ENCODE measurements around the gene PTPN13. TPM values are rescaled to one million over a fixed set of nuclear protein-coding genes. Genes with fewer than 3 reads are reported as not detected.

The PTPN13 gene
- 55.7 and 56.0 TPM in 2 replicates for total RNA-seq
- long read RNA-seq, partial matches to known transcripts: 64 of 81 reads
- long read RNA-seq, other reads (novel, unspliced or antisense): 17 of 81 reads

DNA sequence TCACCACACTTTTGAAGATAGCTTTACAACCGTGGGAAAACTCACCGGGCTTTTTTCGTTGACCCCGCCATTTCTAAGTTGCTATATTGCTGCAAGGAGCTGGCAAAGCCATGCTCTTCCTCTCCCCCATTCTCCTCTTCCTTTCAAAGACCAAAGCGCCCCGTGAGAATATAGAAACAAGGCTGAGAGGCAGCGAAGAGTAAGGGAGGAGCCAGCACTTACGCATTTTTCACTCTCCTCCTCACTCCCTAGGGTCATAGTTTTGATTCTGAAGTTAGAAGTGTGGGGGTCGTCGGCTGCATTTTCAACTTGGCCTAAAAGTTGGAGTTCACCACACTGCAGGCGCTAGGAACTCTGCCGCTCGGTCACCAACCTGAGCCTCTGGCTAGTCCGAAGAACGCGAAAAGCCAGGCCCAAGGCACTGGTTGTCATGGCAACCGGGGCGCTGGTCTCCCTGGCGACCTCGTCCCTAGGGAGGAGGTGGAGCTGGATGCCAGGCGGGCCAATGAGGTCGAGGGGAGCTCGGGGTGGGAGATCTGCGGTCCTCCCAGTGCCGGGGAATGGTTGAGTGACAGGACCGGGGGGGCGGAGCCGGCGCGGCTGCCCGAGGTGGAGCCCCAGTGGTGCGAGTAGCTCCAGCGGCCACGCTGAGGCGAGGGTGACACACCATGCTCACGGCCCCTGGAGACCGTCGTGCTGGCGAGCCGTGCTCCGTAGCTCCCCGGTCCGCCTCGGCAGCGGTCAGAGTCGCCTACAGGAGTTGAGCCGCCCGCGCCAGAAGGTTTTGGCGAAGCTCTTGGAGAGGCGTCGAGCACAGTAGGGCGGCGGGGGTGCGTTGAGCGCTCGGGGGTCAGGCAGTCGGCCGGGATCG lies at the start of gene PTPN13:
TSS of gene PTPN13 (plus strand) at position 628 of the 871 bp plus-strand sequence. CDS start 40,942 bp downstream, outside the sequence.
- no peak for TF ChIP-seq CTCF (IDR thresholded peaks at IDR 0.05)
- peak; percentile 98 for DNase-seq (ENCODE audit: extremely low spot score, unreplicated experiment)
- peaks cover 3% of the 10 kb centered on the region for H3K36me3 Mint-ChIP-seq (ENCODE audit: unreplicated experiment)
- peaks cover 49% of the 10 kb centered on the region for H3K4me1 Mint-ChIP-seq (ENCODE audit: unreplicated experiment)
- H3K4me3 Mint-ChIP-seq (ENCODE audit: unreplicated experiment): peak within 1 kb of the TSS; percentile 87
- peak within 1 kb of the TSS; percentile 98 for H3K27ac Mint-ChIP-seq (ENCODE audit: unreplicated experiment)
- H3K27me3 Mint-ChIP-seq (ENCODE audit: unreplicated experiment): no peaks in the 10 kb centered on the region
- H3K9me3 Mint-ChIP-seq (ENCODE audit: unreplicated experiment): no peaks in the 10 kb centered on the region

DNA sequence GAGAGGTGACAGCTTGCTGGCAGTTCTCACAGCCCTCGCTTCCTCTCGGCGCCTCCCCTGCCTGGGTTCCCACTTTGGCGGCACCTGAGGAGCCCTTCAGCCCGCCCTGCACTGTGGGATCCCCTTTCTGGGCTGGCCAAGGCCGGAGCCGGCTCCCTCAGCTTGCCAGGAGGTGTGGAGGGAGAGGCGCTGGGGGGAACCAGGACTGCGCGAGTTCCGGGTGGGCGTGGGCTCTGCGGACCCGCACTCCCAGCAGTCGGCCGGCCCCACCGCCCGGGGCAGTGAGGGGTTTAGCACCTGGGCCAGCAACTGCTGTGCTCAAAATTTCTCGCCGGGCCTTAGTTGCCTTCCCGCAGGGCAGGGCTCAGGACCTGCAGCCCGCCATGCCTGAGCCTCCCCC lies 47.0 kb upstream of the PTPN13 start:
- H3K4me1 Mint-ChIP-seq (ENCODE audit: unreplicated experiment): peaks cover 13% of the 10 kb centered on the region
- H3K4me3 Mint-ChIP-seq (ENCODE audit: unreplicated experiment): no peak overlapping the region
- no peaks in the 10 kb centered on the region for H3K36me3 Mint-ChIP-seq (ENCODE audit: unreplicated experiment)
- no peak overlapping the region for H3K27ac Mint-ChIP-seq (ENCODE audit: unreplicated experiment)
- no peak for TF ChIP-seq CTCF (IDR thresholded peaks at IDR 0.05)
- peaks cover 4% of the 10 kb centered on the region for H3K27me3 Mint-ChIP-seq (ENCODE audit: unreplicated experiment)
- DNase-seq (ENCODE audit: extremely low spot score, unreplicated experiment): no peak
- H3K9me3 Mint-ChIP-seq (ENCODE audit: unreplicated experiment): no peaks in the 10 kb centered on the region

DNA sequence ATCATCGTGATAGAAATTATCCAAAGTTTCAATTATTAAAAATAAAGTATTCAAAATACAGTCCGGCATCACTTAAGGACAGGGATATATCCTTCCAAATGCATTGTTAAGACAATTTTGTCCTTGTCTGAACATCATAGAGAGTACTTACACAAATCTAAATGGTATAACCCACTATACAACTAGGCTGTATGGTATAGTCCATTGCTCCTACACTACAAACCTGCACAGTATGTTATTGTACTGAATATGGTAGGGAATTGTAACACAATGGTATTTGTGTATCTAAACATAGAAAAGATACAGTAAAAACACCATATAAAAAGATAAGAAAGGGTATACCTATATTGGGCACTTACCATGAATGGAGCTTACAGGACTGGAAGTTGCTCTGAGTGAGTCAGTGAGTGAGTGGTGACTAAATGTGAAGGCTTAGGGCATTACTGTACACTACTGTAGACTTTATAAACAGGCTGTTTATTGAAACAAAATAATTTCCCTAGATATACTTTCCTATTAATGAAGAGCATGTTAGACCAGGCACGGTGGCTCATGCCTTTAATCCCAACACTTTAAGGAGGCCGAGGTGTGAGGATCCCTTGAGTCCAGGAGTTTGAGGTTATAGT lies 44.8 kb upstream of the PTPN13 start:
- peaks cover 4% of the 10 kb centered on the region for H3K4me1 Mint-ChIP-seq (ENCODE audit: unreplicated experiment)
- no peak for DNase-seq (ENCODE audit: extremely low spot score, unreplicated experiment)

GRCh38 chr4:86551387-86551786 lies 42.7 kb upstream of the PTPN13 start:
- H3K4me1 Mint-ChIP-seq (ENCODE audit: unreplicated experiment): peaks cover 14% of the 10 kb centered on the region
- no peaks in the 10 kb centered on the region for H3K27me3 Mint-ChIP-seq (ENCODE audit: unreplicated experiment)
- no peak overlapping the region for H3K27ac Mint-ChIP-seq (ENCODE audit: unreplicated experiment)
- no peaks in the 10 kb centered on the region for H3K9me3 Mint-ChIP-seq (ENCODE audit: unreplicated experiment)
- no peaks in the 10 kb centered on the region for H3K36me3 Mint-ChIP-seq (ENCODE audit: unreplicated experiment)
- no peak for DNase-seq (ENCODE audit: extremely low spot score, unreplicated experiment)
- no peak for TF ChIP-seq CTCF (IDR thresholded peaks at IDR 0.05)
- no peak overlapping the region for H3K4me3 Mint-ChIP-seq (ENCODE audit: unreplicated experiment)

More for the DNA sequence above, 44.8 kb upstream of the PTPN13 start:
- H3K4me3 Mint-ChIP-seq (ENCODE audit: unreplicated experiment): no peak overlapping the region
- H3K9me3 Mint-ChIP-seq (ENCODE audit: unreplicated experiment): no peaks in the 10 kb centered on the region
- no peaks in the 10 kb centered on the region for H3K27me3 Mint-ChIP-seq (ENCODE audit: unreplicated experiment)
- no peaks in the 10 kb centered on the region for H3K36me3 Mint-ChIP-seq (ENCODE audit: unreplicated experiment)
- no peak for TF ChIP-seq CTCF (IDR thresholded peaks at IDR 0.05)
- H3K27ac Mint-ChIP-seq (ENCODE audit: unreplicated experiment): no peak overlapping the region

GRCh38 chr4:86554646-86555045 lies 39.5 kb upstream of the PTPN13 start:
- no peak overlapping the region for H3K4me3 Mint-ChIP-seq (ENCODE audit: unreplicated experiment)
- H3K9me3 Mint-ChIP-seq (ENCODE audit: unreplicated experiment): no peaks in the 10 kb centered on the region
- no peak for DNase-seq (ENCODE audit: extremely low spot score, unreplicated experiment)
- peaks cover 33% of the 10 kb centered on the region for H3K4me1 Mint-ChIP-seq (ENCODE audit: unreplicated experiment)
- H3K27ac Mint-ChIP-seq (ENCODE audit: unreplicated experiment): peak overlapping the region; percentile 32
- H3K36me3 Mint-ChIP-seq (ENCODE audit: unreplicated experiment): no peaks in the 10 kb centered on the region
- H3K27me3 Mint-ChIP-seq (ENCODE audit: unreplicated experiment): no peaks in the 10 kb centered on the region
- no peak for TF ChIP-seq CTCF (IDR thresholded peaks at IDR 0.05)

All from osteocyte (in vitro differentiated cells).